PC-9 (cell line): ENCODE results near the gene VAT1L. TPM values are rescaled to one million over a fixed set of nuclear protein-coding genes. Genes with fewer than 3 reads are reported as not detected.
A peak's percentile ranks its signal among the peaks of the same experiment; 100 is the strongest.

Source experiments
- BruUV-seq: library from RNA; stranded (reverse); fragments of 400-500 nt; replicated peaks from 2 replicates; lab custom pipeline; 2021; lab: Mats Ljungman, UMichigan
- CTCF ChIA-PET: fragments of 300-600 bp; sonication (Branson Sonifier 250); formaldehyde crosslinking; loops from one replicate; lab custom pipeline; 2022; ENCODE audit warnings: antibody characterized with exemption; lab: Charles Lee
- POLR2A ChIA-PET: fragments of 300-600 bp; sonication (Branson Sonifier 250); formaldehyde crosslinking; loops from one replicate; lab custom pipeline; 2022; ENCODE audit warnings: antibody characterized with exemption; ENCODE audit not compliant: unreplicated experiment; lab: Charles Lee
- DNase-seq, 2 experiments: peaks; one replicate each; pipeline versions ENCODE4 v3.0.0 to v3.0.0-alpha.2; 2015 to 2022; ENCODE audit warnings: mixed read lengths in 1 of 2
- H2AFZ ChIP-seq: fragments of 200-600 bp; sonication (generic); 2 replicates; pipeline ENCODE4 v1.8.1; 2017; ENCODE audit warnings: antibody characterized with exemption
- H3F3A ChIP-seq: fragments of 200-600 bp; sonication (generic); 2 replicates; pipeline ENCODE4 v1.8.1; 2017; ENCODE audit warnings: antibody characterized with exemption, mild to moderate bottlenecking, low read depth; ENCODE audit not compliant: insufficient read depth
- H3K27ac ChIP-seq: fragments of 200-600 bp; sonication (generic); 2 replicates; pipeline ENCODE4 v1.6.1; 2016; ENCODE audit warnings: mixed run types
- H3K27me3 ChIP-seq: fragments of 200-600 bp; sonication (generic); 2 replicates; pipeline ENCODE4 v1.6.1; 2016; ENCODE audit warnings: low read depth, mixed run types; ENCODE audit not compliant: insufficient read depth
- H3K36me3 ChIP-seq: fragments of 200-600 bp; sonication (generic); 2 replicates; pipeline ENCODE4 v1.6.1; 2016; ENCODE audit warnings: low read depth, mixed run types
- H3K4me1 ChIP-seq: fragments of 200-600 bp; sonication (generic); replicated peaks from 2 replicates; pipeline ENCODE4 v1.6.1; 2016; ENCODE audit warnings: mixed run types; ENCODE audit not compliant: insufficient read depth
- H3K4me2 ChIP-seq: fragments of 200-600 bp; sonication (generic); 2 replicates; pipeline ENCODE4 v1.6.1; 2017; ENCODE audit warnings: mixed run types
- H3K4me3 ChIP-seq: fragments of 200-600 bp; sonication (generic); 2 replicates; pipeline ENCODE4 v1.6.1; 2016; ENCODE audit warnings: mixed run types
- H3K79me2 ChIP-seq: fragments of 200-600 bp; sonication (generic); 2 replicates; pipeline ENCODE4 v1.6.1; 2017; ENCODE audit warnings: low read depth, mixed run types
- H3K9me2 ChIP-seq: fragments of 200-600 bp; sonication (generic); 2 replicates; pipeline ENCODE4 v1.8.1; 2017; ENCODE audit warnings: mild to moderate bottlenecking; ENCODE audit not compliant: insufficient read depth
- H3K9me3 ChIP-seq: fragments of 200-600 bp; sonication (generic); 2 replicates; pipeline ENCODE4 v1.8.1; 2016; ENCODE audit warnings: low read depth; ENCODE audit not compliant: insufficient read depth
- H4K20me1 ChIP-seq: fragments of 200-600 bp; sonication (generic); 2 replicates; pipeline ENCODE4 v1.8.1; 2017; ENCODE audit not compliant: insufficient read depth
- EZH2 ChIP-seq: fragments of 200-600 bp; sonication (generic); IDR thresholded peaks from 2 replicates; pipeline ENCODE4 v1.8.0; 2017; ENCODE audit warnings: antibody characterized with exemption, low read depth
- intact Hi-C: fragments of 100-400 bp; cut with micrococcal nuclease; formaldehyde crosslinking; loops from one replicate; pipeline ENCODE4 v1.10.0; 2022; ENCODE audit not compliant: unreplicated experiment
- total RNA-seq: library from RNA; stranded (reverse); gene quantifications from 2 replicates; pipeline ENCODE4 v1.2.3, GENCODE V29; 2021
- TF ChIP-seq, protein P1 (sequence below): fragments of 200-600 bp; sonication (generic); conservative IDR thresholded peaks from 2 replicates; pipeline ENCODE4 v1.6.1; 2017; ENCODE audit warnings: mixed run types, antibody characterized with exemption, mild to moderate bottlenecking, moderate library complexity

The VAT1L gene
- total RNA-seq, 1 experiment from 2014 or later, result not detected

DNA sequence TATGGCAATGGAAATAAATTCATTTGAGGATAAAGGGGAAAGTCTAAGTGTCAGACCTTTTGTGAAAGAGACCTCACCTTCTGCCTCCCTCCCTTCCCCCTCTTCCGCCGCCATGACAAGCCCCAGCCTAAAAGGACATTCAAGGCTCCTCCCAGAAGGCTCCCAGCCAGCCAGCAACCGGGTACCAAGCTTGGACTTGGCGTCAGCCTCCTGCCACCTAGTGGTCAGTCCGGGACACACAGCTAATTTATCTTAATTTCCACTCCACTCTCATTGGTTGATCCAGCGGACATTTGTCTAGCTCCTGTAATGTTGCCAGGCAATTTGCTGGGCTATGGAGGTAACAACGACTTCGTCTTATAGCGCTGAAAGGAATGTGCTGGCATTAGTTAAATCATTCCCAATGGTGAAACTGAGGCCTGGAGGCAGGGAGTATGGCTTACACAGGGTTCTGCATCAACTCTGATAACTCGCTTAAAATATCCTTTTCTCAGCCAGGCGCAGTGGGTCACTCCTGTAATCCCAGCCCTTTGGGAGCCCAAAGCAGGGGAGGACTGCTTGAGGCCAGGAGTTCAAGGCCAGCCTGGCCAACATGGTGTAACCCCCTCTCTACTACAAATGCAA is 214.7 kb downstream of the VAT1L start:
- intact Hi-C loops, result loop anchor here (1.0 to 10.0 kb wide), 3 partner anchors 328 to 1602 kb away; partner anchors contain the start of gene MAF
- no TSS peak for BruUV-seq
- no peak overlapping the region for H3K27ac ChIP-seq
- no peaks in the 10 kb centered on the region for H3F3A ChIP-seq
- H3K4me2 ChIP-seq, result no peak overlapping the region
- no peaks in the 10 kb centered on the region for H3K9me3 ChIP-seq
- ChIA-PET POLR2A (no interaction called here), CTCF (interaction anchor here (1.9 kb wide), 1 partner anchor 326 kb away, joined by 5 read pairs; no protein-coding TSS in a partner anchor)
- no peaks in the 10 kb centered on the region for H3K36me3 ChIP-seq
- H3K9me2 ChIP-seq, result no peaks in the 10 kb centered on the region
- no peak overlapping the region for H3K4me3 ChIP-seq
- DNase-seq, result peak; percentile 57 to 63
- H4K20me1 ChIP-seq, result no peaks in the 10 kb centered on the region
- H3K4me1 ChIP-seq, result no peaks in the 10 kb centered on the region
- no peak overlapping the region for H2AFZ ChIP-seq
- peaks cover 15% of the 10 kb centered on the region for H3K27me3 ChIP-seq
- H3K79me2 ChIP-seq, result no peaks in the 10 kb centered on the region
- TF ChIP-seq, protein P1, sequence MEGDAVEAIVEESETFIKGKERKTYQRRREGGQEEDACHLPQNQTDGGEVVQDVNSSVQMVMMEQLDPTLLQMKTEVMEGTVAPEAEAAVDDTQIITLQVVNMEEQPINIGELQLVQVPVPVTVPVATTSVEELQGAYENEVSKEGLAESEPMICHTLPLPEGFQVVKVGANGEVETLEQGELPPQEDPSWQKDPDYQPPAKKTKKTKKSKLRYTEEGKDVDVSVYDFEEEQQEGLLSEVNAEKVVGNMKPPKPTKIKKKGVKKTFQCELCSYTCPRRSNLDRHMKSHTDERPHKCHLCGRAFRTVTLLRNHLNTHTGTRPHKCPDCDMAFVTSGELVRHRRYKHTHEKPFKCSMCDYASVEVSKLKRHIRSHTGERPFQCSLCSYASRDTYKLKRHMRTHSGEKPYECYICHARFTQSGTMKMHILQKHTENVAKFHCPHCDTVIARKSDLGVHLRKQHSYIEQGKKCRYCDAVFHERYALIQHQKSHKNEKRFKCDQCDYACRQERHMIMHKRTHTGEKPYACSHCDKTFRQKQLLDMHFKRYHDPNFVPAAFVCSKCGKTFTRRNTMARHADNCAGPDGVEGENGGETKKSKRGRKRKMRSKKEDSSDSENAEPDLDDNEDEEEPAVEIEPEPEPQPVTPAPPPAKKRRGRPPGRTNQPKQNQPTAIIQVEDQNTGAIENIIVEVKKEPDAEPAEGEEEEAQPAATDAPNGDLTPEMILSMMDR, result peak; percentile 91
- no peak for TF ChIP-seq EZH2

DNA sequence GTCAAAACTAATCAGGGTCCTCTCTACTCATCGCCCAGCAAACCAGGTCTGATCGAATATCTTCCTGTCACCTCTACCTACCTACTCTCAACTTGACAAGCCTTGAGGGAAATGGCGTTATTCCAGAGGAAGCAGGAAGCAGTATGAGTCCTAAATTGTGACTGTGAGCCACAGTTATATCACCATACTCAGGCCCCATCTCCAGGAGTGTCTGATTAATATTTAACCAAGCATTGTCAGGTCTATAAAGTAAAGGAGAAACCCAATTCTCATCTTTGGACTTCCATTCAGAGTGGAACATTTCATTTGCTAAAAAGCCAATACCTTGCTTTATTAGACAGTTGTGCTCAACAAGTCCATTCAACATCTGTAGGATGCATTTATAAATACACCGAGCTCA is 216.2 kb downstream of the VAT1L start:
- no peaks in the 10 kb centered on the region for H3F3A ChIP-seq
- H3K4me1 ChIP-seq, result no peaks in the 10 kb centered on the region
- no peak overlapping the region for H3K4me3 ChIP-seq
- TF ChIP-seq, protein P1, result no peak
- no peak for TF ChIP-seq EZH2
- H3K9me2 ChIP-seq, result no peaks in the 10 kb centered on the region
- no peak for DNase-seq
- H4K20me1 ChIP-seq, result no peaks in the 10 kb centered on the region
- peaks cover 16% of the 10 kb centered on the region for H3K27me3 ChIP-seq
- H3K79me2 ChIP-seq, result no peaks in the 10 kb centered on the region
- ChIA-PET CTCF (no interaction called here), POLR2A (no interaction called here)
- no TSS peak for BruUV-seq
- H3K9me3 ChIP-seq, result no peaks in the 10 kb centered on the region
- H3K4me2 ChIP-seq, result no peak overlapping the region
- no peaks in the 10 kb centered on the region for H3K36me3 ChIP-seq
- H3K27ac ChIP-seq, result no peak overlapping the region
- H2AFZ ChIP-seq, result no peak overlapping the region
- intact Hi-C loops, result loop anchor here (5.0 to 10.0 kb wide), 2 partner anchors 767 to 1600 kb away; partner anchors contain the start of gene MAF

DNA sequence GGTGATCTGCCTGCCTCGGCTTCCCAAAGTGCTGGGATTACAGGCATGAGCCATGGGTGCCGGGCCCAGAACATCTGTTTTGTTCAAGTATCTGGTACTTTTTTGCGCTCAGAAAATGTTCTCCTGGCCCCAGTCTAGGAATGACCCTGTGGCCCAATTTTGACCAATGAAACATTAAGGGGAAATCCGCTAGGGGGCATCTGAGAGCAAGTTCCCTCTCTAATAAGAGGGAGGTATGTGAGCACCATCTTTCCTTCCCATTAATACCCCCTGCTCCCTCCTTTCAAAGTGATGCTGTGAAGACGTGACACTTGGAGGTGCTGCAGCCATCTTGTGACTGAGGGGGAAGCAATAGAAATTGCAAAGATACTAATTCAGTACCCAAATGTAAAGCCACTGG is 217.5 kb downstream of the VAT1L start:
- Histone ChIP-seq H3K79me2 (no peaks in the 10 kb centered on the region), H4K20me1 (no peaks in the 10 kb centered on the region), H2AFZ (no peak overlapping the region), H3F3A (no peaks in the 10 kb centered on the region), H3K27me3 (peaks cover 16% of the 10 kb centered on the region), H3K27ac (no peak overlapping the region), H3K36me3 (no peaks in the 10 kb centered on the region), H3K4me2 (no peak overlapping the region), H3K4me1 (no peaks in the 10 kb centered on the region), H3K4me3 (no peak overlapping the region), H3K9me2 (no peaks in the 10 kb centered on the region), H3K9me3 (no peaks in the 10 kb centered on the region)
- TF ChIP-seq EZH2, result no peak
- TF ChIP-seq, protein P1, result peak; percentile 37; the same call in 1 of the 2 replicates
- intact Hi-C loops, result loop anchor here (10.0 kb wide), 1 partner anchor 1599 kb away; the partner anchor contains the start of gene MAF
- POLR2A ChIA-PET, result no interaction called here
- no TSS peak for BruUV-seq
- no peak for DNase-seq
- CTCF ChIA-PET, result no interaction called here
